Smooth muscle cell (in vitro differentiated cells): ENCODE results near the gene ACAD9. TPM values are rescaled to one million over a fixed set of nuclear protein-coding genes. Genes with fewer than 3 reads are reported as not detected.

ENCODE experiments used
- DNase-seq: peaks from one replicate; lab custom pipeline; 2025; ENCODE audit not compliant: unreplicated experiment; lab: John Stamatoyannopoulos, UW
- H2AFZ ChIP-seq: fragments of 200-600 bp; sonication (generic); 2 replicates; pipeline ENCODE4 v1.6.0; 2016; ENCODE audit warnings: antibody characterized with exemption, low read depth, mild to moderate bottlenecking
- H3F3A ChIP-seq: fragments of 200-600 bp; sonication (generic); 2 replicates; pipeline ENCODE4 v1.6.0; 2017; ENCODE audit warnings: antibody characterized with exemption, low read depth
- H3K27ac ChIP-seq: fragments of 200-600 bp; sonication (generic); 2 replicates; pipeline ENCODE4 v1.5.1; 2016; ENCODE audit warnings: low read depth, mild to moderate bottlenecking
- H3K27me3 ChIP-seq: fragments of 200-600 bp; sonication (generic); 2 replicates; pipeline ENCODE4 v1.6.1; 2016; ENCODE audit warnings: low read depth, mild to moderate bottlenecking
- H3K36me3 ChIP-seq: fragments of 200-600 bp; sonication (generic); 2 replicates; pipeline ENCODE4 v1.5.1; 2016; ENCODE audit warnings: low read depth
- H3K4me1 ChIP-seq: fragments of 200-600 bp; sonication (generic); 2 replicates; pipeline ENCODE4 v1.5.1; 2016; ENCODE audit warnings: low read depth
- H3K4me2 ChIP-seq: fragments of 200-600 bp; sonication (generic); 2 replicates; pipeline ENCODE4 v1.6.0; 2016; ENCODE audit warnings: mild to moderate bottlenecking
- H3K4me3 ChIP-seq: fragments of 200-600 bp; sonication (generic); 2 replicates; pipeline ENCODE4 v1.5.1; 2016; ENCODE audit warnings: mild to moderate bottlenecking
- H3K79me2 ChIP-seq: fragments of 200-600 bp; sonication (generic); 2 replicates; pipeline ENCODE4 v1.6.0; 2016; ENCODE audit warnings: low read depth, mild to moderate bottlenecking
- H3K9ac ChIP-seq: fragments of 200-600 bp; sonication (generic); 2 replicates; pipeline ENCODE4 v1.6.0; 2016; ENCODE audit warnings: low read depth
- H3K9me3 ChIP-seq: fragments of 200-600 bp; sonication (generic); replicated peaks from 2 replicates; pipeline ENCODE4 v1.5.1; 2016; ENCODE audit warnings: low read depth
- H4K20me1 ChIP-seq: fragments of 200-600 bp; sonication (generic); 2 replicates; pipeline ENCODE4 v1.6.0; 2016; ENCODE audit warnings: low read depth
- CTCF ChIP-seq: fragments of 200-600 bp; sonication (generic); IDR thresholded peaks from 2 replicates; pipeline ENCODE4 v1.5.1; 2017; ENCODE audit warnings: borderline replicate concordance, mild to moderate bottlenecking, antibody characterized with exemption; ENCODE audit not compliant: insufficient read depth, poor library complexity, severe bottlenecking
- WGBS: methylation state at CpG from one replicate; pipeline ENCODE4 v1.1.7; 2016; ENCODE audit warnings: low lambda C conversion rate; 5-methylcytosine and 5-hydroxymethylcytosine counted together
- polyA plus RNA-seq: library from polyadenylated mRNA; unstranded; fragments of >200 nt; fragmentation: Nextera tagmentation; extraction: Ambion mirVana; gene quantifications from 2 replicates; pipeline ENCODE4 v1.2.1, GENCODE V29; 2016
- total RNA-seq: library from RNA; depleted of rRNA; stranded (reverse); fragments of >200 nt; gene quantifications from 2 replicates; pipeline ENCODE4 v1.2.3, GENCODE V29; 2014

The ACAD9 gene
- total and polyA plus RNA-seq, 2 experiments from 2014 or later, result 24.4 to 24.5 TPM

- peaks cover 3% of the 10 kb centered on the region for H3K4me1 ChIP-seq
- DNase-seq, result no peak
- no peak overlapping the region for H3K9ac ChIP-seq
- H3K27ac ChIP-seq, result no peak overlapping the region
- H3K4me2 ChIP-seq, result no peak overlapping the region
- no peaks in the 10 kb centered on the region for H3K79me2 ChIP-seq
- TF ChIP-seq CTCF, result no peak
- WGBS, result 93% methylated on average over 13 of the region's 13 CpGs
- H2AFZ ChIP-seq, result no peak overlapping the region
- no peaks in the 10 kb centered on the region for H3K36me3 ChIP-seq
- no peak overlapping the region for H3K4me3 ChIP-seq
- no peaks in the 10 kb centered on the region for H3K27me3 ChIP-seq
- no peaks in the 10 kb centered on the region for H3K9me3 ChIP-seq
- H3F3A ChIP-seq, result no peaks in the 10 kb centered on the region
- H4K20me1 ChIP-seq, result no peaks in the 10 kb centered on the region
These were observed 30.5 kb upstream of the ACAD9 start for GRCh38 chr3:128848936-128849335.

GRCh38 chr3:128849911-128850455 is 29.4 kb upstream of the ACAD9 start:
- no peak overlapping the region for H3K27ac ChIP-seq
- H3K4me3 ChIP-seq, result no peak overlapping the region
- H3K9me3 ChIP-seq, result peaks cover 4% of the 10 kb centered on the region
- H4K20me1 ChIP-seq, result no peaks in the 10 kb centered on the region
- H2AFZ ChIP-seq, result no peak overlapping the region
- no peaks in the 10 kb centered on the region for H3K36me3 ChIP-seq
- no peaks in the 10 kb centered on the region for H3K27me3 ChIP-seq
- no peak overlapping the region for H3K4me2 ChIP-seq
- 76% methylated on average over 11 of the region's 11 CpGs for WGBS
- H3K4me1 ChIP-seq, result peaks cover 3% of the 10 kb centered on the region
- no peak for TF ChIP-seq CTCF
- no peak for DNase-seq
- H3K9ac ChIP-seq, result no peak overlapping the region
- H3K79me2 ChIP-seq, result no peaks in the 10 kb centered on the region
- H3F3A ChIP-seq, result no peaks in the 10 kb centered on the region

DNA sequence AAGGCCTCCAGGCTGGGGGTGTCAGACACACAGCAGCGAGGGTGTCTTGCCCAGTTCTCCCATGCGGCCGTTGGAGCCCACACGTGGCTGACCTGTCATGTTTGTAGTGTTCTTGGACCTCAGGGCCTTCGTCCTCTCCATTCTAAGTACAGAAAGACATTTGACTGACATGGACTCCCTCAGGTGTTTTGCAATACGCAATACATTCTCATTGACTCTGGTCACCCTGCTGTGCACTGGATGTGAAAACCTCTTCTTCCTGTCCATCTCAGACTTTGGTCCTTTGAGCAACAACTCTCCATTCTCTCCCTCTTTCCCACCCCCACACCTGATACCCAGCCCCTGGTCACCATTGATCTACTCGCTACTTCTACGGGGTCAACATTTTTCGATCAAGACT is 28.9 kb upstream of the ACAD9 start:
- Histone ChIP-seq H3K9me3 (peaks cover 5% of the 10 kb centered on the region), H3K27me3 (no peaks in the 10 kb centered on the region), H3F3A (no peaks in the 10 kb centered on the region), H3K4me2 (no peak overlapping the region), H3K9ac (no peak overlapping the region), H3K36me3 (no peaks in the 10 kb centered on the region), H3K27ac (no peak overlapping the region), H3K4me3 (no peak overlapping the region), H2AFZ (no peak overlapping the region), H3K79me2 (no peaks in the 10 kb centered on the region), H3K4me1 (peaks cover 3% of the 10 kb centered on the region), H4K20me1 (no peaks in the 10 kb centered on the region)
- TF ChIP-seq CTCF, result no peak
- WGBS, result 90% methylated on average over 9 of the region's 9 CpGs
- DNase-seq, result no peak

DNA sequence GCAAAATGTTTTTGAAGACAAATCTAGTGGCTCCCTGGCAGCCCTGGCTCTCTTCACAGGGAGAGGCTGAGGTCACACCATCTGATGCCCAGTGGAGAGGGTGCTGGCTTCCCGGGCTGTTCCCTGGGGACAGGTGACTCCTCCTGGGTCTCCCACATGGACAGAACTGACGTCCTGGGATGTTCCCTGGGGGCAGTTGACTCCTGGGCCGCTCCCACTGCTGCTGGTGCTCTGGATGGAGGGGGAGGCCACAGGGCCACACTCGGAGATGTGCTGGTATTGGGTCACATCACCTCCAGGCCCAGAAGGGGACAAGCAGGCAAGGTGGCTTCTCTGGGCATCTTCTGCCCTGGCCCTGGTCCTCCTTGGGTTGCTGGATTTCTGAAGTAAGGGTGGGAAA is 27.8 kb upstream of the ACAD9 start:
- no peak overlapping the region for H3K4me2 ChIP-seq
- no peak overlapping the region for H2AFZ ChIP-seq
- peaks cover 5% of the 10 kb centered on the region for H3K9me3 ChIP-seq
- no peaks in the 10 kb centered on the region for H3F3A ChIP-seq
- no peak overlapping the region for H3K9ac ChIP-seq
- no peaks in the 10 kb centered on the region for H3K79me2 ChIP-seq
- H3K27me3 ChIP-seq, result no peaks in the 10 kb centered on the region
- no peak overlapping the region for H3K27ac ChIP-seq
- H4K20me1 ChIP-seq, result no peaks in the 10 kb centered on the region
- no peaks in the 10 kb centered on the region for H3K36me3 ChIP-seq
- H3K4me1 ChIP-seq, result no peaks in the 10 kb centered on the region
- no peak overlapping the region for H3K4me3 ChIP-seq
- TF ChIP-seq CTCF, result no peak
- 52% methylated on average over 4 of the region's 4 CpGs for WGBS
- no peak for DNase-seq
